Hypothalamus (tissue), 51 donors: ENCODE results near the gene CHST11.
"Not testable (repeated sequence)": the region's sequence is repeated elsewhere in the genome, so short reads cannot be mapped to it uniquely, and the experiment has no call there.

Experiments
- DNase-seq, 51 donors: peaks; one replicate each; lab custom pipeline; 2025; lab: John Stamatoyannopoulos, UW

The CHST11 gene

GRCh38 chr12:104551313-104551931 lies 94.7 kb downstream of the CHST11 start:
- DNase-seq, result no peak

- no peak for DNase-seq
These were observed 96.7 kb downstream of the CHST11 start for GRCh38 chr12:104553421-104553820.

- DNase-seq, result peak in 2 of 51 donors; percentile 4 to 11
These were observed 98.9 kb downstream of the CHST11 start for GRCh38 chr12:104555648-104556047.

GRCh38 chr12:104557488-104558195 lies 100.9 kb downstream of the CHST11 start:
- DNase-seq, result no peak

GRCh38 chr12:104560881-104561280 lies 104.1 kb downstream of the CHST11 start:
- no peak for DNase-seq

- no peak for DNase-seq
These were observed 106.0 kb downstream of the CHST11 start for GRCh38 chr12:104562763-104563162.

- not testable (repeated sequence) for DNase-seq
These were observed 107.9 kb downstream of the CHST11 start for GRCh38 chr12:104564662-104565061.

GRCh38 chr12:104565606-104566243 lies 109.0 kb downstream of the CHST11 start:
- peak in 8 of 51 donors; percentile 12 to 42 (median 21) for DNase-seq

- peak in 2 of 51 donors; percentile 15 to 40 for DNase-seq
These were observed 109.7 kb downstream of the CHST11 start for GRCh38 chr12:104566244-104566993.

GRCh38 chr12:104567832-104568486 lies 111.2 kb downstream of the CHST11 start:
- peak in 26 of 51 donors; percentile 7 to 75 (median 41) for DNase-seq

- no peak for DNase-seq
These were observed 111.7 kb downstream of the CHST11 start for GRCh38 chr12:104568487-104568868.

GRCh38 chr12:104568935-104569334 lies 112.2 kb downstream of the CHST11 start:
- no peak for DNase-seq

GRCh38 chr12:104569346-104570173 lies 112.8 kb downstream of the CHST11 start:
- DNase-seq, result peak in 4 of 51 donors; percentile 5 to 16 (median 7)

GRCh38 chr12:104570174-104570907 lies 113.6 kb downstream of the CHST11 start:
- no peak for DNase-seq

GRCh38 chr12:104571328-104571727 lies 114.6 kb downstream of the CHST11 start:
- DNase-seq, result no peak

GRCh38 chr12:104574353-104574752 lies 117.6 kb downstream of the CHST11 start:
- DNase-seq, result not testable (repeated sequence)

- DNase-seq, result not testable (repeated sequence)
These were observed 118.0 kb downstream of the CHST11 start for GRCh38 chr12:104574758-104575157.

- no peak for DNase-seq
These were observed 118.9 kb downstream of the CHST11 start for GRCh38 chr12:104575442-104576186.
